ENCODE data around the gene HSPB1. TPM values are rescaled to one million over a fixed set of nuclear protein-coding genes. Genes with fewer than 3 reads are reported as not detected.
"Not testable (repeated sequence)": the region's sequence is repeated elsewhere in the genome, so short reads cannot be mapped to it uniquely, and the experiment has no call there.

The HSPB1 gene
- total RNA-seq, 1 donor from 2014 or later, result 109 TPM

- no peak for DNase-seq
These were observed 20.6 kb upstream of the HSPB1 start for GRCh38 chr7:76281706-76282343.

- DNase-seq, result peak; percentile 41
These were observed 19.9 kb upstream of the HSPB1 start for GRCh38 chr7:76282344-76283253.

GRCh38 chr7:76283254-76284159 is 19.0 kb upstream of the HSPB1 start:
- no peak for DNase-seq

- DNase-seq, result no peak
These were observed 16.7 kb upstream of the HSPB1 start for GRCh38 chr7:76285604-76286374.

- no peak for DNase-seq
These were observed 15.6 kb upstream of the HSPB1 start for GRCh38 chr7:76286842-76287403.

GRCh38 chr7:76290847-76291350 is 11.6 kb upstream of the HSPB1 start:
- DNase-seq, result not testable (repeated sequence)

- DNase-seq, result peak; percentile 98
These were observed 10.9 kb upstream of the HSPB1 start for GRCh38 chr7:76291351-76292212.

- DNase-seq, result peak; percentile 95
These were observed 10.3 kb upstream of the HSPB1 start for GRCh38 chr7:76292213-76292573.

GRCh38 chr7:76292911-76293310 is 9.6 kb upstream of the HSPB1 start:
- not testable (repeated sequence) for DNase-seq

- peak; percentile 33 for DNase-seq
These were observed 9.0 kb upstream of the HSPB1 start for GRCh38 chr7:76293407-76293901.

GRCh38 chr7:76294344-76295024 is 8.0 kb upstream of the HSPB1 start:
- peak; percentile 95 for DNase-seq

GRCh38 chr7:76296743-76297740 is 5.4 kb upstream of the HSPB1 start:
- no peak for DNase-seq

GRCh38 chr7:76300166-76300731 is 2.2 kb upstream of the HSPB1 start:
- DNase-seq, result peak; percentile 58

GRCh38 chr7:76301000-76301399 is 1.5 kb upstream of the HSPB1 start:
- no peak for DNase-seq

GRCh38 chr7:76303202-76304147 is 1.0 kb downstream of the HSPB1 start:
- peak; percentile 91 for DNase-seq

- DNase-seq, result no peak
These were observed 2.5 kb downstream of the HSPB1 start for GRCh38 chr7:76304888-76305375.

- DNase-seq, result not testable (repeated sequence)
These were observed 6.4 kb downstream of the HSPB1 start for GRCh38 chr7:76308874-76309273.

Measured in dermis blood vessel endothelial cell (primary cell).